IPS-18c (cell line): Measurements from ENCODE around the gene GIT2.
"Not testable (repeated sequence)": the region's sequence is repeated elsewhere in the genome, so short reads cannot be mapped to it uniquely, and the experiment has no call there.

ENCODE experiments used
- H3K4me3 ChIP-seq: 2 replicates; pipeline ENCODE4 v1.7.0; 2013; ENCODE audit warnings: low read depth, mild to moderate bottlenecking, low read length, moderate library complexity; ENCODE audit not compliant: insufficient read depth
- H3K9me3 ChIP-seq: one replicate; pipeline ENCODE4 v1.6.1; 2013; ENCODE audit warnings: mild to moderate bottlenecking, low read length, moderate library complexity; ENCODE audit not compliant: control insufficient read depth, insufficient read depth

Gene GIT2

GRCh38 chr12:109943811-109944210, 52.4 kb downstream of the GIT2 start:
- H3K9me3 ChIP-seq, result no peaks in the 10 kb centered on the region
- no peak overlapping the region for H3K4me3 ChIP-seq

- Histone ChIP-seq H3K4me3 (no peak overlapping the region), H3K9me3 (no peaks in the 10 kb centered on the region)
These were observed 55.7 kb downstream of the GIT2 start for GRCh38 chr12:109940339-109940923.

GRCh38 chr12:109939504-109939903, 56.7 kb downstream of the GIT2 start:
- Histone ChIP-seq H3K4me3 (no peak overlapping the region), H3K9me3 (no peaks in the 10 kb centered on the region)

GRCh38 chr12:109938947-109939346, 57.2 kb downstream of the GIT2 start:
- Histone ChIP-seq H3K9me3 (no peaks in the 10 kb centered on the region), H3K4me3 (no peak overlapping the region)

- Histone ChIP-seq H3K4me3 (no peak overlapping the region), H3K9me3 (no peaks in the 10 kb centered on the region)
These were observed 58.8 kb downstream of the GIT2 start for GRCh38 chr12:109937371-109937770.

DNA sequence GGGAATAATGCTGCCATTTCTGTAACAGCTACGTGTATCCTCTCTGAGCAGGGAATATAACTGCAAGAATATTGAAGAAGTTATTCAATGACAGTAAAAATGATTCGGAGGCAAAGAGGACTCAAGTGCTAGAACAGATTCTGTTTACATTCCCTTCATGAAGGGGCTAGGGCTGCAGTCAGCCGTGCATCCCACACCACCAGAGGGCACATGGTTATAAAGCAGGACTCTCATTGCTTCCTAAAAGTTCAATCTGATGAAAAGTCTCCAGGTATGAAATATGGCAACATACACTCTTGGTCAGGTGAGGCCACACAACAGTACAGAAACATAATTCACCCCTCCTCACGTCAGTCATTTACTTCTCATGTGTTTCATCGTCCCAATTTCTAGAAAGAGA, 62.1 kb downstream of the GIT2 start:
- no peak overlapping the region for H3K4me3 ChIP-seq
- peaks cover 3% of the 10 kb centered on the region for H3K9me3 ChIP-seq

DNA sequence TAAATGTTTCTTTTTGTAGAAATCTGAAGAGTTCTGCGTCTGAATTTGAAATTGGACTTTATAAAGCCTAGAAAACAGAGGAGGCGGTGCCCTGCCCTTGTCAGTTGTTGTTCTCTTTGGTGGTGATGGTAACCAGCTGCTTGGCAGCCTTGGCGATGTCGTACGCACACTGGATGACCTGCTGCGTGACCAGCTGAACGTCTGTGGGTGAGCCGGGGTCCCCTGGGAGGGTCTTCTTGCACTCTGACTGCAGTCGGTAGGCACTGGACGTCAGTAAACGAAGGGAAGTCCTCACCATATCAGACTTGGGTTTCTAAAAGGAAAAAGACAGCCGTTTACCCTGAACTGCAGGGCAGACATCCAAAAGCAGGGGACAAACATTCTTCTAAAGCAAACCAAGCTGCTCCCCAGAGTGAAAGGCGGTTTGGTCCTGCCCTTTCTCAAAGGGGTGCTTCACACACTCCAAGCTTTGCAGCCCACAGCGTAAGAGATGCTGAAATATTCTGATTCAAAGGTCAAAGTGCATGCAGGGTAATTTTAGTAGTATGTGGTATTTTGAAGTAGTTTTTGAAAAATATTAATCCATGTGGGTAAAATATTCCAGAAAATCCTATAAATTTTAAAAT, 63.2 kb downstream of the GIT2 start:
- Histone ChIP-seq H3K9me3 (peaks cover 3% of the 10 kb centered on the region), H3K4me3 (no peak overlapping the region)

DNA sequence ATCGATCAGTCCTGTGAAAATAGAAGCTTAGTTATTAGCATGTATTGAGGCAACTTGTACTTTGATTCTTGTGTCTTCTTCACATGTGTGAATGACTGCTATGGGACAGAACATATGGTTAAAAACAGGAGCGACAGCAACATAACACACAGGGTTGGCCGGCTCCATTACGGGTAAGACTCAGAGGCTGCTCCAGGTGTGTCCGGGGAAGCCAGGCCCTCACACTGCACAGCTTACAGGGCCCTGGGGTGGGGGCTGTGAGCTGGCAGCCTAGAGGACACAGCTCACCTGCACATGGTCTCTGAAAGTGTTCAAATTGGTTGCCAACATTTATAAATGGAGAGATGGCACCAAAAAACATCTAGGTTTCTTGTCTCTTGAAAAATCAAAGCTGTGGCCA, 65.0 kb downstream of the GIT2 start:
- peaks cover 3% of the 10 kb centered on the region for H3K9me3 ChIP-seq

GRCh38 chr12:109930028-109930800, 66.0 kb downstream of the GIT2 start:
- H3K4me3 ChIP-seq, result no peak overlapping the region
- H3K9me3 ChIP-seq, result peaks cover 3% of the 10 kb centered on the region

More for the DNA sequence above, 65.0 kb downstream of the GIT2 start:
- no peak overlapping the region for H3K4me3 ChIP-seq

GRCh38 chr12:109929326-109929725, 66.8 kb downstream of the GIT2 start:
- H3K9me3 ChIP-seq, H3K4me3 ChIP-seq: not testable (repeated sequence)

- Histone ChIP-seq H3K9me3 (peaks cover 3% of the 10 kb centered on the region), H3K4me3 (no peak overlapping the region)
These were observed 68.0 kb downstream of the GIT2 start for GRCh38 chr12:109928058-109928656.

GRCh38 chr12:109927622-109928021, 68.5 kb downstream of the GIT2 start:
- peaks cover 3% of the 10 kb centered on the region for H3K9me3 ChIP-seq

DNA sequence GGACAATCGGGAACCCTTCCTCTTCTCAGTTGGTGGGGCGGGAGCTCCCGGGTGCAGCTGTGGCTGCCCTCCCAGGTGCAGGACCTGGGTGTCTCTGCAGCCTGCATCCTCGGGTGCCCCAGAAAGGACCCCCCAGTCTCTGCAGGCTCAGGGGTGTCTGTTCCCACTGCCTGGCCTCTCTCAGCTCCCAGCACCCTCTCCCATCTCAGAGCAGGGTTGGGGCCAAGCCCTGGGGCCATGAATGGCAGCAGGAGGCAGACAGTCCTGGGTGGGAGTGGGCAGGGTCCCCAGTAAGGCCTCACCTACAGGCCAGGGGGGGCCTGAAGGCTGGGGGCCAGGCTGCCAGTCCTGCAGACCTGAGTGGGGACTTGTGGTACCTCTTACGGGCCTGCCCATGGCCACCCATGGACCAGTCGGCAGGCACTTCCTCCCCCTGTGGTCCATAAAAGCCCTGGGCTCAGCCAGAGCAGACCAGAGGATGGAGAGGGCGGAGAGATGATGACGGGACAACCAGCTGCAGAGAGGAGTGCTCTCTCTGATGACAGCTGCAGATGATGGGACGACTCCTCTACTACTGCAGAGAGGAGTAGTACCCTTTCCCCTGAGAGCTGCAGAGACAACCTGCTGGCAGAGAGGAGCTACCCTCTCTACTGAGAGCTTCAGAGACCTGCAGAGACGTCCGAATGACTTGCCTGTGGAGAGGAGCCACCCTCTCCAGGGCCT, 69.5 kb downstream of the GIT2 start:
- Histone ChIP-seq H3K9me3 (peaks cover 3% of the 10 kb centered on the region), H3K4me3 (no peak overlapping the region)

More at GRCh38 chr12:109927622-109928021, 68.5 kb downstream of the GIT2 start:
- no peak overlapping the region for H3K4me3 ChIP-seq

DNA sequence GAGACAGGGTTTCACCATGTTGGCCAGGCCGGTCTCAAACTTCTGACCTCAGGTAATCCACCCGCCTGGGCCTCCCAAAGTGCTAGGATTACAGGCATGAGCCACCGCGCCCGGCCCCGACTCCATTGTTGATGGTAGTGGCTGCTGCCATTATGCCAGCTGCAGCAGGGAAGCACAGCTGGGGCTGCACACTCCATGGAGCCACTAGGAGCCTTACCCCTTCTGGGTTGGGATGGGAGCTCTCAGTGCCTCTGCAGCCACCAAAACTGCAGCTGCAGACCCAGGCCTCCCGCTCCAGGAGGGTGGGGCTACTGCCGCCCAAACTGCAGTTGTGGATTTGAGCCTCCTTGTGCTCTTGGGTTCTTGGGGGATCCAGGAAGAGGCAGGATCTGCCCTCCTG, 70.2 kb downstream of the GIT2 start:
- H3K9me3 ChIP-seq, result peaks cover 3% of the 10 kb centered on the region

DNA sequence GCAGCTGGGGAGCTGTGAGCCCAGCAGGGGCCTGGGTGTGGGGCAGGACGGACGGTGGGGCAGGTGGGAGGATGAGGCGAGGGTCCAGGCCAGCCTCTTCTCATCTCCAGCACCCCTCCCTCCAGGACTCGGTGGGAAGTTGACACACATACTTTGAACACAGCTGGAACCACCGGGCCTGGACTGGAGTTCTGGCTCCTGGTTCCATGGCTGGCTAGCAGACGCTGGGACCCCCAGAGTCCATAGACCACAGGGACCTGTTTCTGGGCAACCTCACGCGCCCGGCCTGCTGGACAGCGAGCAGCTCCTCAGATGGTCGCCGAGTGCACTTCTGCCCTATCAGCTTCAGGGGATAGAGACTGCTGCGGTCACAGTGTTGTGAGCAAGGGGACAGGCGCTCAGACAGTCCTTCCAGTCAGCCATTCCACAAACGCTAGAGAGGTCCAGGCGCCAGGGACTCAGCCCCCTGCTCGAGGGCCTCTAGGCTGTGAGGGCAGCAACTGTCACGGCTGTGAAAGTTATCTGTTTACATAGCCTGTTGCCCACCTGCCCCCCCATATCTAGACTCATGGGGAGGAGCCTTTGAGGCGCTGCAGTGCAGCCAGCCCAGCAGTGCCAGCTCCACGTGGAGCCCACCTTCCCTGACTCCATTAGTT, 70.9 kb downstream of the GIT2 start:
- no peak overlapping the region for H3K4me3 ChIP-seq
- no peaks in the 10 kb centered on the region for H3K9me3 ChIP-seq

More for the DNA sequence above, 70.2 kb downstream of the GIT2 start:
- no peak overlapping the region for H3K4me3 ChIP-seq

DNA sequence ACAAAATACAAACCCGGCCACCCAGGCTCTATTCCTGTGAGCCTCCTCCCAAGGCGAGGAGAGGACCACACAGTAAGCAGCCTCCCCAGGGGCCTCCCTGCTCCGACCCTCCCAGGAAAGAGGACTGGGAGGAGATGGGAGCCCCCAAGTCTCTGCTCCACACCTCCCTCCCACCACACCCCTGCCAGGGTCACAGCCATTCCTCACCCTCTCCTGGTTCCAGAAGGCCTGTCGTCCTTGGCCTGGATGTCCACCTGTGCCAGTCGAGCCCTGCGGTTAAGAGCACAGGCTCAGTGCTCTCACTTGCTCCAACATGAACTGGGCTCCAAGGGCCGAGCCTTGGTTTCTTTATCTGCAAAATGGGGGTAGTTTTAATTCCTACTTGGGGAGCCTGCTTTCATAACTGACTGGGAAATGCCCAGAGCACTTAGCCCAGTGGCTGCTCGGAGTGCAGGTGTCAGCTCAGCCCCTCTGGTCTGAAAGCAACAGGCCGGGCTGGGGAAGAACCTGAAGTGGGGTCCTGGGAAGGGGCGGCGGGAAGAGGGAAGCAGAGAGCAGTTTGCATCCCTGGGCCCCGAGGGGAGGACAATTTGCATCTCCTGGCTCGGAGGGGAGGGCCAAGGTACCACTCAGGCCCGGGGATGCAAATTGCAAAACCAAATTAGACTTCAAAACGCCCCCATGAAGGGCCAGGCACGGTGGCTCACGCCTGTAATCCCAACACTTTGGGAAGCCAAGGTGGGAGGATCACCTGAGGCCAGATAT, 72.5 kb downstream of the GIT2 start:
- no peak overlapping the region for H3K4me3 ChIP-seq

More for the DNA sequence above, 72.5 kb downstream of the GIT2 start:
- H3K9me3 ChIP-seq, result no peaks in the 10 kb centered on the region
